H1 (cell line): Measurements from ENCODE around the gene GNG8.

Source experiments
- CTCF ChIP-seq, 3 experiments: IDR thresholded peaks; 1 replicate in 2 of 3; 2 replicates in 1 of 3; pipeline versions ENCODE4 v1.5.1 to v1.6.1; 2011; ENCODE audit warnings: low read length in 3 of 3, mild to moderate bottlenecking in 3 of 3, inconsistent platforms in 2 of 3, low read depth in 1 of 3, moderate library complexity in 1 of 3; ENCODE audit not compliant: insufficient read depth in 1 of 3; ENCODE audit errors: control extremely low read depth in 1 of 3
- RNF2 ChIP-seq: fragments of 200-900, 300-1000 bp; sonication (generic); IDR thresholded peaks from 2 replicates; pipeline ENCODE4 v1.7.1; 2016; ENCODE audit warnings: borderline replicate concordance, low read depth, mild to moderate bottlenecking, antibody characterized with exemption, low read length; ENCODE audit not compliant: poor library complexity, severe bottlenecking; ENCODE audit errors: missing control alignments

- TF ChIP-seq CTCF (IDR thresholded peaks at IDR 0.05; ENCODE audit: control extremely low read depth in 1 of 3, insufficient read depth in 1 of 3, low read depth in 1 of 3, low read length in 3 of 3) (no peak), RNF2 (no peak)
These were observed 44.1 kb downstream of the GNG8 start for GRCh38 chr19:46591870-46592269.
